MCF 10A (cell line): ENCODE data around the gene CCDC106. TPM values are rescaled to one million over a fixed set of nuclear protein-coding genes. Genes with fewer than 3 reads are reported as not detected.

Experiments
- BruUV-seq: library from RNA; stranded (reverse); fragments of 400-500 nt; replicated peaks from 2 replicates; lab custom pipeline; 2021; lab: Mats Ljungman, UMichigan
- CTCF ChIA-PET: fragments of 300-600 bp; sonication (Branson Sonifier 250); formaldehyde crosslinking; extraction: SDS; loops from one replicate; lab custom pipeline; 2021; ENCODE audit warnings: antibody characterized with exemption, inconsistent platforms; lab: Yijun Ruan, JAX
- POLR2A ChIA-PET: fragments of 300-600, 350-650 bp; sonication (Branson Sonifier 250); formaldehyde crosslinking; extraction: SDS; loops from one replicate; lab custom pipeline; 2020; ENCODE audit warnings: antibody characterized with exemption, inconsistent platforms; lab: Yijun Ruan, JAX
- DNase-seq: peaks from one replicate; pipeline ENCODE4 v3.0.0-alpha.2; 2018; ENCODE audit not compliant: unreplicated experiment
- H3K27ac Mint-ChIP-seq: one replicate; pipeline ENCODE4 v1.8.0; 2022; ENCODE audit warnings: mild to moderate bottlenecking, low read depth, mixed read lengths; ENCODE audit not compliant: unreplicated experiment
- H3K27me3 Mint-ChIP-seq: one replicate; pipeline ENCODE4 v1.8.0; 2022; ENCODE audit warnings: mixed read lengths; ENCODE audit not compliant: insufficient read depth, unreplicated experiment
- H3K36me3 Mint-ChIP-seq: one replicate; pipeline ENCODE4 v1.8.0; 2022; ENCODE audit warnings: mild to moderate bottlenecking, moderate library complexity, mixed read lengths; ENCODE audit not compliant: insufficient read depth, unreplicated experiment
- H3K4me1 Mint-ChIP-seq: one replicate; pipeline ENCODE4 v1.8.0; 2022; ENCODE audit warnings: mixed read lengths; ENCODE audit not compliant: insufficient read depth, unreplicated experiment
- H3K4me3 Mint-ChIP-seq: one replicate; pipeline ENCODE4 v1.8.0; 2022; ENCODE audit warnings: mild to moderate bottlenecking, moderate library complexity, mixed read lengths; ENCODE audit not compliant: unreplicated experiment
- H3K9me3 Mint-ChIP-seq: one replicate; pipeline ENCODE4 v1.8.0; 2022; ENCODE audit warnings: mixed read lengths; ENCODE audit not compliant: unreplicated experiment
- intact Hi-C: fragments of 100-400 bp; cut with micrococcal nuclease; formaldehyde crosslinking; loops from 2 replicates; pipeline ENCODE4 v1.14.1; 2022
- total RNA-seq: library from RNA; stranded (reverse); gene quantifications from 2 replicates; pipeline ENCODE4 v1.2.3, GENCODE V29; 2022
- TF ChIP-seq, protein P1 (sequence below): fragments of 200-600 bp; IDR thresholded peaks from one replicate; pipeline ENCODE4 v1.8.0; 2022; ENCODE audit warnings: antibody characterized with exemption, mild to moderate bottlenecking; ENCODE audit not compliant: unreplicated experiment

The CCDC106 gene
- total RNA-seq, 1 experiment from 2014 or later: 2.5 TPM

DNA sequence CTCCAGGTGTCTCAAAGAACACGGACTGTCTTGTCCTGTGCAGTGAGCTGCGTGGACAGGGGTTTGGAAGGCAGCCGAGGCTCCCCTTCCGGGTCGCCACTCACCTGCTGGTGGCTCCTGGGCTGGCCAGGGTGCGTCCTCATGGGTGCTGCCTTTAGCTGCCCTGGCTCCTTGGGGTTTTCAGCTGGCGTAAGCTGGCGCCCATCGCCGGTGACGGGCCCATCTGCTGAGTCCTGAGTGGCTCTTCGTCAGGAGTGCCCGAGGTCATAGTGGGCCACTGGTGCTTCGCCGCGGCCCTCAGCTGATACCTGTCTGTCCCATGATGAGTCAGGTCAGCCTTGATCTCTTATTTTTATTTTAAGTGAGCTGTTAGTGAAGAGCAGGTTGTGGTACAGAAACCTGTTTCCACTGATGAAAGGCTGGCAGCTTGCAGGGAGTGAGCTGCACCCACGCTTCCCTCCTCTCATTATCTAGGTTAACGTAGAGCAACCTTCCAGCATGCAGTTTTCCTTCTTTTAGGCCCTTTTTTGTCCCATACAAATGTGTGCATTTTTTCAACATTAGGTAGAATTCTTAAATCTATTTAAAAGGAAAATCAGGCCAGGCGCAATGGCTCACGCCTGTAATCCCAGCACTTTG is 45.4 kb downstream of the CCDC106 start:
- BruUV-seq: no TSS peak
- no peaks in the 10 kb centered on the region for H3K4me1 Mint-ChIP-seq
- TF ChIP-seq, protein P1, sequence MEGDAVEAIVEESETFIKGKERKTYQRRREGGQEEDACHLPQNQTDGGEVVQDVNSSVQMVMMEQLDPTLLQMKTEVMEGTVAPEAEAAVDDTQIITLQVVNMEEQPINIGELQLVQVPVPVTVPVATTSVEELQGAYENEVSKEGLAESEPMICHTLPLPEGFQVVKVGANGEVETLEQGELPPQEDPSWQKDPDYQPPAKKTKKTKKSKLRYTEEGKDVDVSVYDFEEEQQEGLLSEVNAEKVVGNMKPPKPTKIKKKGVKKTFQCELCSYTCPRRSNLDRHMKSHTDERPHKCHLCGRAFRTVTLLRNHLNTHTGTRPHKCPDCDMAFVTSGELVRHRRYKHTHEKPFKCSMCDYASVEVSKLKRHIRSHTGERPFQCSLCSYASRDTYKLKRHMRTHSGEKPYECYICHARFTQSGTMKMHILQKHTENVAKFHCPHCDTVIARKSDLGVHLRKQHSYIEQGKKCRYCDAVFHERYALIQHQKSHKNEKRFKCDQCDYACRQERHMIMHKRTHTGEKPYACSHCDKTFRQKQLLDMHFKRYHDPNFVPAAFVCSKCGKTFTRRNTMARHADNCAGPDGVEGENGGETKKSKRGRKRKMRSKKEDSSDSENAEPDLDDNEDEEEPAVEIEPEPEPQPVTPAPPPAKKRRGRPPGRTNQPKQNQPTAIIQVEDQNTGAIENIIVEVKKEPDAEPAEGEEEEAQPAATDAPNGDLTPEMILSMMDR: no peak
- H3K9me3 Mint-ChIP-seq: no peaks in the 10 kb centered on the region
- intact Hi-C loops: no loop called here
- no peak for DNase-seq
- no peak overlapping the region for H3K27ac Mint-ChIP-seq
- peaks cover 64% of the 10 kb centered on the region for H3K36me3 Mint-ChIP-seq
- H3K27me3 Mint-ChIP-seq: no peaks in the 10 kb centered on the region
- CTCF ChIA-PET: interaction anchor here (1.1 kb wide), 1 partner anchor 40 kb away, joined by 3 read pairs; no protein-coding TSS in a partner anchor
- H3K4me3 Mint-ChIP-seq: no peak overlapping the region
- POLR2A ChIA-PET: no interaction called here

DNA sequence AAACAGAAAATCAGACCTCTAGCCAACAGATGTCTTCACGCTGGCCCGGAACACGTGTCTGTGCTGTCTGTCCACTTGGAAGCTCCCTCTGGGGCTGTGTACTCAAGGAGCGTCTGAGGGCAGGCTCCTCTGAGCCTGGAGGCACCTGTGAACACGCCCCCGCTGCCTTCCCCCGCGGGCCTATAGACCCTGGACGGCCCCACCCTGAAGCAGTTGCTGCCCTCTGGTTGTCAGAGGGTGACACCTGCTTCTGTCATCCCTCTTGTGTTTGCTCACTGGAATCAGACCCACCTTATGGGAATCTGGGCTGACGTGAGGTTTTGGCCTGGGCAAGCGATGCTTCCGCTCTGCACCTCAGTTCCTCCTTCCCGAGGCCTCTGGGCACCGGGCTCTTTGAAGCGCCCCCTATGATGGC is 46.2 kb downstream of the CCDC106 start:
- TF ChIP-seq, protein P1: no peak
- CTCF ChIA-PET: interaction anchor here (0.6 to 1.1 kb wide), 2 partner anchors 10 to 41 kb away, joined by 3 to 5 read pairs; no protein-coding TSS in a partner anchor
- BruUV-seq: no TSS peak
- H3K4me1 Mint-ChIP-seq: no peaks in the 10 kb centered on the region
- POLR2A ChIA-PET: no interaction called here
- H3K9me3 Mint-ChIP-seq: no peaks in the 10 kb centered on the region
- peaks cover 69% of the 10 kb centered on the region for H3K36me3 Mint-ChIP-seq
- H3K27ac Mint-ChIP-seq: no peak overlapping the region
- no peak for DNase-seq
- H3K27me3 Mint-ChIP-seq: no peaks in the 10 kb centered on the region
- H3K4me3 Mint-ChIP-seq: no peak overlapping the region
- intact Hi-C loops: no loop called here

DNA sequence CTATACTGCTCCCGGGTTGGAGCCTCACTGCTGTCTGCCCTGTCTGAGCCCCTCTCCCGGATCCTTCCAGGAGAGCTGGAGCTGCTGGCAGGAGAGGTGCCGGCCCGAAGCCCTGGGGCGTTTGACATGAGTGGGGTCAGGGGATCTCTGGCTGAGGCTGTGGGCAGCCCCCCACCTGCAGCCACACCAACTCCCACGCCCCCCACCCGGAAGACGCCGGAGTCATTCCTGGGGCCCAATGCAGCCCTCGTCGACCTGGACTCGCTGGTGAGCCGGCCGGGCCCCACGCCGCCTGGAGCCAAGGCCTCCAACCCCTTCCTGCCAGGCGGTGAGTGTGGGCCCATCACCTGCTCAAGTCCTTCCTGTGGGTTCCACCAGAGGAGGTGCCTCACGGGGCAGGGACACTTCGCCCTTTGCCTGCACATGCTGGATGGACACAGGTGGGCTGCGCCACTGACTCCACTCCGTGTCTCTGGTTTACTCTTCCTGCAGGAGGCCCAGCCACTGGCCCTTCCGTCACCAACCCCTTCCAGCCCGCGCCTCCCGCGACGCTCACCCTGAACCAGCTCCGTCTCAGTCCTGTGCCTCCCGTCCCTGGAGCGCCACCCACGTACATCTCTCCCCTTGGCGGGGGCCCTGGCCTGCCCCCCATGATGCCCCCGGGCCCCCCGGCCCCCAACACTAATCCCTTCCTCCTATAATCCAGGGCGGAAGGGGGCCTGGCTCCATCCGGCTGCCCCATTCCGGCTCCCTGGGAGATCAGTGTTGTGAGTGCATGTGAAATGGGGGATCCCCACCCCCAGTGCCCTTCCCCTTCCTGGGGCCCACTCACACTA is 46.9 kb downstream of the CCDC106 start:
- Mint-ChIP-seq H3K27me3 (no peaks in the 10 kb centered on the region), H3K36me3 (peaks cover 67% of the 10 kb centered on the region), H3K9me3 (no peaks in the 10 kb centered on the region), H3K4me1 (no peaks in the 10 kb centered on the region), H3K4me3 (no peak overlapping the region), H3K27ac (no peak overlapping the region)
- TF ChIP-seq, protein P1: no peak
- intact Hi-C loops: no loop called here
- CTCF ChIA-PET: interaction anchor here (0.6 kb wide), 1 partner anchor 10 kb away, joined by 5 read pairs; no protein-coding TSS in a partner anchor
- TSS peak; percentile 70 for BruUV-seq
- POLR2A ChIA-PET: no interaction called here
- DNase-seq: no peak
